PC-9 (cell line): Measurements from ENCODE around the gene RIPK4. TPM values are rescaled to one million over a fixed set of nuclear protein-coding genes. Genes with fewer than 3 reads are reported as not detected.

Experiments used
- BruUV-seq: library from RNA; stranded (reverse); fragments of 400-500 nt; replicated peaks from 2 replicates; lab custom pipeline; 2021; lab: Mats Ljungman, UMichigan
- CTCF ChIA-PET: fragments of 300-600 bp; sonication (Branson Sonifier 250); formaldehyde crosslinking; loops from one replicate; lab custom pipeline; 2022; ENCODE audit warnings: antibody characterized with exemption; lab: Charles Lee
- POLR2A ChIA-PET: fragments of 300-600 bp; sonication (Branson Sonifier 250); formaldehyde crosslinking; loops from one replicate; lab custom pipeline; 2022; ENCODE audit warnings: antibody characterized with exemption; ENCODE audit not compliant: unreplicated experiment; lab: Charles Lee
- DNase-seq, 2 experiments: peaks; one replicate each; pipeline versions ENCODE4 v3.0.0 to v3.0.0-alpha.2; 2015 to 2022; ENCODE audit warnings: mixed read lengths in 1 of 2
- H2AFZ ChIP-seq: fragments of 200-600 bp; sonication (generic); 2 replicates; pipeline ENCODE4 v1.8.1; 2017; ENCODE audit warnings: antibody characterized with exemption
- H3F3A ChIP-seq: fragments of 200-600 bp; sonication (generic); 2 replicates; pipeline ENCODE4 v1.8.1; 2017; ENCODE audit warnings: antibody characterized with exemption, mild to moderate bottlenecking, low read depth; ENCODE audit not compliant: insufficient read depth
- H3K27ac ChIP-seq: fragments of 200-600 bp; sonication (generic); 2 replicates; pipeline ENCODE4 v1.6.1; 2016; ENCODE audit warnings: mixed run types
- H3K27me3 ChIP-seq: fragments of 200-600 bp; sonication (generic); 2 replicates; pipeline ENCODE4 v1.6.1; 2016; ENCODE audit warnings: low read depth, mixed run types; ENCODE audit not compliant: insufficient read depth
- H3K36me3 ChIP-seq: fragments of 200-600 bp; sonication (generic); 2 replicates; pipeline ENCODE4 v1.6.1; 2016; ENCODE audit warnings: low read depth, mixed run types
- H3K4me1 ChIP-seq: fragments of 200-600 bp; sonication (generic); replicated peaks from 2 replicates; pipeline ENCODE4 v1.6.1; 2016; ENCODE audit warnings: mixed run types; ENCODE audit not compliant: insufficient read depth
- H3K4me2 ChIP-seq: fragments of 200-600 bp; sonication (generic); 2 replicates; pipeline ENCODE4 v1.6.1; 2017; ENCODE audit warnings: mixed run types
- H3K4me3 ChIP-seq: fragments of 200-600 bp; sonication (generic); 2 replicates; pipeline ENCODE4 v1.6.1; 2016; ENCODE audit warnings: mixed run types
- H3K79me2 ChIP-seq: fragments of 200-600 bp; sonication (generic); 2 replicates; pipeline ENCODE4 v1.6.1; 2017; ENCODE audit warnings: low read depth, mixed run types
- H3K9me2 ChIP-seq: fragments of 200-600 bp; sonication (generic); 2 replicates; pipeline ENCODE4 v1.8.1; 2017; ENCODE audit warnings: mild to moderate bottlenecking; ENCODE audit not compliant: insufficient read depth
- H3K9me3 ChIP-seq: fragments of 200-600 bp; sonication (generic); 2 replicates; pipeline ENCODE4 v1.8.1; 2016; ENCODE audit warnings: low read depth; ENCODE audit not compliant: insufficient read depth
- H4K20me1 ChIP-seq: fragments of 200-600 bp; sonication (generic); 2 replicates; pipeline ENCODE4 v1.8.1; 2017; ENCODE audit not compliant: insufficient read depth
- CTCF ChIP-seq: fragments of 200-600 bp; sonication (generic); conservative IDR thresholded peaks from 2 replicates; pipeline ENCODE4 v1.6.1; 2017; ENCODE audit warnings: mixed run types, antibody characterized with exemption, mild to moderate bottlenecking, moderate library complexity
- EZH2 ChIP-seq: fragments of 200-600 bp; sonication (generic); IDR thresholded peaks from 2 replicates; pipeline ENCODE4 v1.8.0; 2017; ENCODE audit warnings: antibody characterized with exemption, low read depth
- intact Hi-C: fragments of 100-400 bp; cut with micrococcal nuclease; formaldehyde crosslinking; loops from one replicate; pipeline ENCODE4 v1.10.0; 2022; ENCODE audit not compliant: unreplicated experiment
- total RNA-seq: library from RNA; stranded (reverse); gene quantifications from 2 replicates; pipeline ENCODE4 v1.2.3, GENCODE V29; 2021

Gene RIPK4
- total RNA-seq, 1 experiment from 2014 or later: 30.1 TPM

GRCh38 chr21:41711416-41712007, 55.3 kb downstream of the RIPK4 start:
- CTCF ChIA-PET: no interaction called here
- H3K9me3 ChIP-seq: no peaks in the 10 kb centered on the region
- BruUV-seq: no TSS peak
- peaks cover 57% of the 10 kb centered on the region for H3K4me1 ChIP-seq
- no peaks in the 10 kb centered on the region for H3K27me3 ChIP-seq
- DNase-seq: no peak
- peaks cover 41% of the 10 kb centered on the region for H3F3A ChIP-seq
- no peaks in the 10 kb centered on the region for H3K36me3 ChIP-seq
- TF ChIP-seq EZH2 (no peak), CTCF (no peak)
- no peak overlapping the region for H3K27ac ChIP-seq
- no peaks in the 10 kb centered on the region for H3K9me2 ChIP-seq
- H3K79me2 ChIP-seq: 0 out of 2 replicates have a peak, but pooled peaks cover 3% of the 10 kb centered on the region
- no peak overlapping the region for H3K4me3 ChIP-seq
- H2AFZ ChIP-seq: no peak overlapping the region
- no peaks in the 10 kb centered on the region for H4K20me1 ChIP-seq
- intact Hi-C loops: no loop called here
- no peak overlapping the region for H3K4me2 ChIP-seq
- POLR2A ChIA-PET: no interaction called here

- Histone ChIP-seq H4K20me1 (no peaks in the 10 kb centered on the region), H3K36me3 (no peaks in the 10 kb centered on the region), H3K27me3 (no peaks in the 10 kb centered on the region), H3K79me2 (0 out of 2 replicates have a peak, but pooled peaks cover 3% of the 10 kb centered on the region), H3F3A (peaks cover 41% of the 10 kb centered on the region), H3K4me1 (peaks cover 57% of the 10 kb centered on the region), H3K4me3 (no peak overlapping the region), H3K9me2 (no peaks in the 10 kb centered on the region), H3K4me2 (no peak overlapping the region), H3K9me3 (no peaks in the 10 kb centered on the region), H3K27ac (no peak overlapping the region), H2AFZ (no peak overlapping the region)
- ChIA-PET POLR2A (no interaction called here), CTCF (no interaction called here)
- no TSS peak for BruUV-seq
- intact Hi-C loops: no loop called here
- TF ChIP-seq EZH2: no peak
- no peak for TF ChIP-seq CTCF
- DNase-seq: no peak
Observed at GRCh38 chr21:41710823-41711160, 56.1 kb downstream of the RIPK4 start.

- Histone ChIP-seq H3K27me3 (no peaks in the 10 kb centered on the region), H3K4me2 (no peak overlapping the region), H3K36me3 (no peaks in the 10 kb centered on the region), H3K9me3 (no peaks in the 10 kb centered on the region), H4K20me1 (no peaks in the 10 kb centered on the region), H3K27ac (no peak overlapping the region), H3K9me2 (no peaks in the 10 kb centered on the region), H2AFZ (no peak overlapping the region), H3K79me2 (peaks cover 5% of the 10 kb centered on the region; the same call in 1 of the 2 replicates), H3K4me3 (no peak overlapping the region), H3F3A (peaks cover 40% of the 10 kb centered on the region), H3K4me1 (peaks cover 61% of the 10 kb centered on the region)
- no TSS peak for BruUV-seq
- no peak for DNase-seq
- intact Hi-C loops: no loop called here
- ChIA-PET CTCF (no interaction called here), POLR2A (interaction anchor here (0.7 kb wide), 1 partner anchor 202 kb away, joined by 8 read pairs; the partner anchor contains the start of gene TMPRSS2)
- TF ChIP-seq EZH2 (no peak), CTCF (no peak)
Observed at GRCh38 chr21:41709965-41710822, 56.7 kb downstream of the RIPK4 start.
